Trophoblast cell (in vitro differentiated cells and primary cell): ENCODE measurements around the gene DLX2.

Experiments
- DNase-seq, 2 donors: peaks; one replicate each; pipeline ENCODE4 v3.0.0-alpha.2; 2016
- H2AFZ ChIP-seq: 2 replicates; pipeline ENCODE4 v1.6.1; 2013; ENCODE audit warnings: low read length, moderate library complexity, mild to moderate bottlenecking; ENCODE audit not compliant: insufficient read depth, poor library complexity
- H2AK5ac ChIP-seq: 2 replicates; pipeline ENCODE4 v1.6.1; 2013; ENCODE audit warnings: mild to moderate bottlenecking, low read length
- H2BK120ac ChIP-seq: 2 replicates; pipeline ENCODE4 v1.6.1; 2013; ENCODE audit warnings: low read length, mild to moderate bottlenecking, moderate library complexity; ENCODE audit not compliant: insufficient read depth, poor library complexity
- H2BK12ac ChIP-seq: 2 replicates; pipeline ENCODE4 v1.6.1; 2013; ENCODE audit warnings: mild to moderate bottlenecking, low read length, moderate library complexity
- H2BK5ac ChIP-seq: 2 replicates; pipeline ENCODE4 v1.6.1; 2013; ENCODE audit warnings: low read length, low read depth, moderate library complexity, mild to moderate bottlenecking; ENCODE audit not compliant: poor library complexity
- H3K14ac ChIP-seq: 2 replicates; pipeline ENCODE4 v1.6.1; 2013; ENCODE audit warnings: mild to moderate bottlenecking, low read length
- H3K18ac ChIP-seq: 2 replicates; pipeline ENCODE4 v1.6.1; 2013; ENCODE audit warnings: mild to moderate bottlenecking, low read length
- H3K23ac ChIP-seq: 2 replicates; pipeline ENCODE4 v1.6.1; 2013; ENCODE audit warnings: low read length
- H3K27ac ChIP-seq: 2 replicates; pipeline ENCODE4 v1.5.1; 2013; ENCODE audit warnings: low read depth, mild to moderate bottlenecking, inconsistent platforms, low read length, moderate library complexity
- H3K27me3 ChIP-seq: 2 replicates; pipeline ENCODE4 v1.6.1; 2013; ENCODE audit warnings: inconsistent platforms, mild to moderate bottlenecking, low read length, moderate library complexity; ENCODE audit not compliant: insufficient read depth
- H3K36me3 ChIP-seq, 2 experiments: 1 replicate in 1 of 2; 2 replicates in 1 of 2; pipeline ENCODE4 v1.6.1; 2013; ENCODE audit warnings: low read length in 2 of 2, mild to moderate bottlenecking in 2 of 2, moderate library complexity in 1 of 2; ENCODE audit not compliant: insufficient read depth in 2 of 2, control insufficient read depth in 1 of 2
- H3K4ac ChIP-seq: 2 replicates; pipeline ENCODE4 v1.6.1; 2013; ENCODE audit warnings: low read depth, mild to moderate bottlenecking, low read length, moderate library complexity
- H3K4me1 ChIP-seq, 2 experiments: 1 replicate in 1 of 2; 2 replicates in 1 of 2; pipeline ENCODE4 v1.6.1; 2013; ENCODE audit warnings: low read length in 2 of 2, mild to moderate bottlenecking in 2 of 2, moderate library complexity in 1 of 2; ENCODE audit not compliant: insufficient read depth in 2 of 2, control insufficient read depth in 1 of 2
- H3K4me2 ChIP-seq: 2 replicates; pipeline ENCODE4 v1.6.1; 2013; ENCODE audit warnings: inconsistent platforms, mild to moderate bottlenecking, low read length, moderate library complexity
- H3K4me3 ChIP-seq: 2 replicates; pipeline ENCODE4 v1.5.1; 2013; ENCODE audit warnings: mild to moderate bottlenecking, low read depth, low read length, inconsistent platforms
- H3K79me1 ChIP-seq: one replicate; pipeline ENCODE4 v1.6.1; 2013; ENCODE audit warnings: low read length
- H3K79me2 ChIP-seq: 2 replicates; pipeline ENCODE4 v1.6.1; 2013; ENCODE audit warnings: low read length, mild to moderate bottlenecking; ENCODE audit not compliant: control insufficient read depth, insufficient read depth, poor library complexity
- H3K9ac ChIP-seq: 2 replicates; pipeline ENCODE4 v1.6.1; 2013; ENCODE audit warnings: mild to moderate bottlenecking, low read length
- H3K9me3 ChIP-seq: 2 replicates; pipeline ENCODE4 v1.6.1; 2013; ENCODE audit warnings: low read depth, mild to moderate bottlenecking, control low read depth, inconsistent platforms, low read length; ENCODE audit not compliant: insufficient read depth
- H4K12ac ChIP-seq: 2 replicates; pipeline ENCODE4 v1.6.1; 2013; ENCODE audit warnings: low read depth, mild to moderate bottlenecking, low read length, moderate library complexity
- H4K8ac ChIP-seq: 2 replicates; pipeline ENCODE4 v1.6.1; 2013; ENCODE audit warnings: low read depth, mild to moderate bottlenecking, low read length, moderate library complexity
- H4K91ac ChIP-seq: one replicate; pipeline ENCODE4 v1.6.1; 2013; ENCODE audit warnings: low read depth, mild to moderate bottlenecking, low read length, moderate library complexity
- WGBS: extraction: QIAGEN DNeasy Blood & Tissue Kit; methylation state at CpG from one replicate; pipeline ENCODE4 v1.1.7; 2013; ENCODE audit warnings: missing lambda C conversion rate; ENCODE audit not compliant: insufficient read length, insufficient coverage; ENCODE audit errors: extremely low coverage; 5-methylcytosine and 5-hydroxymethylcytosine counted together

The DLX2 gene

DNA sequence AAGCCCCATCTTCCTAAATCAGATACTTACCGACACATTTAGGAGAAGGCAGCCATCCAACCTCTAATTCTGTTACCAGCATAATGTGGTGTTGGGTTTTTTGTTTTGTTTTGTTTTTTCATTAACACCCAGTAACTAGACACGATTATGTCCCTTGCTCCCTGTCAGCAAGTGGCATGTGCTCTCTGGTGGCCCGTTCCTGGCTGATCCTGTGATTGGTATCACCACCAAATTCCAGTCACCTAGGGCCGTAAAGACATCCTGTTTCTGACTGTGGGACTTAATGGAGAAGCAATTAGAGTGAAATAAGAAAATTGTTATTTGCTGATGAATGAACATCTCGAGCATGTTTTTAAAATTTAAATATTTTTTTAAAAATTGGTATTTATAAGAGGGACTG is 23.3 kb downstream of the DLX2 start:
- Histone ChIP-seq H3K27ac (no peak overlapping the region), H3K4ac (no peak overlapping the region), H3K27me3 (peaks cover 46% of the 10 kb centered on the region), H3K4me3 (no peak overlapping the region), H2BK5ac (no peak overlapping the region), H2AK5ac (no peak overlapping the region), H3K9ac (no peak overlapping the region), H3K79me2 (no peaks in the 10 kb centered on the region), H4K12ac (no peak overlapping the region), H4K91ac (no peak overlapping the region), H3K4me2 (no peak overlapping the region), H4K8ac (no peak overlapping the region), H2BK12ac (no peak overlapping the region), H3K18ac (no peak overlapping the region), H3K9me3 (peaks cover 5% of the 10 kb centered on the region), H3K4me1 (peaks cover 0 to 17% of the 10 kb centered on the region in 2 experiments), H3K36me3 (no peaks in the 10 kb centered on the region), H2AFZ (no peak overlapping the region), H2BK120ac (no peak overlapping the region), H3K23ac (no peak overlapping the region), H3K14ac (no peak overlapping the region), H3K79me1 (peaks cover 2% of the 10 kb centered on the region)
- no peak for DNase-seq
- 100% methylated on average over 1 of the region's 5 CpGs for WGBS

DNA sequence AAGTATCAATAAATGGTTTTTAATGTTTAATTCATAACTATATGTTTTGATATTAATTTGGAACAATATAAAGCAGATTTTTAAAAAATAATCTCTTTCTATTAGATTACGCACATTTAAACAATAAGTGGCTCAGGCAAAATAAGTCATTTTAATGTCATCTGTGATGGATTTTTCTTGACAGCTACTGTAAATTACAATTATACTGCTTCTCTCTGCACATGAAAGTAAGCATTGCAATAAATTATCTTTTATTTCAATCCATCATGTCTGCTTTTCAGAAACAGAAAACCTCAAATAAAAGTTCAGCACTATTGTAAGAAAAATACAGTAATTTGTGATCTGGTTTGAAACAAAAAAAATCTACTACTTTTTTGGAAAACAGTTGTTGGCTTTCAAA is 28.4 kb downstream of the DLX2 start:
- no peak overlapping the region for H3K14ac ChIP-seq
- no peaks in the 10 kb centered on the region for H3K9me3 ChIP-seq
- H3K18ac ChIP-seq: no peak overlapping the region
- H3K9ac ChIP-seq: no peak overlapping the region
- H2BK5ac ChIP-seq: no peak overlapping the region
- H3K4me3 ChIP-seq: no peak overlapping the region
- no peaks in the 10 kb centered on the region for H3K36me3 ChIP-seq
- H4K8ac ChIP-seq: no peak overlapping the region
- H4K91ac ChIP-seq: no peak overlapping the region
- no peak overlapping the region for H2AFZ ChIP-seq
- no peak overlapping the region for H3K4ac ChIP-seq
- H2BK120ac ChIP-seq: no peak overlapping the region
- no peaks in the 10 kb centered on the region for H3K4me1 ChIP-seq
- WGBS: no CpG with 5 or more reads among the region's 1 CpG
- H3K79me2 ChIP-seq: no peaks in the 10 kb centered on the region
- H3K4me2 ChIP-seq: no peak overlapping the region
- no peaks in the 10 kb centered on the region for H3K79me1 ChIP-seq
- no peak overlapping the region for H3K27ac ChIP-seq
- no peak overlapping the region for H2AK5ac ChIP-seq
- no peak for DNase-seq
- peaks cover 2% of the 10 kb centered on the region for H3K27me3 ChIP-seq
- no peak overlapping the region for H2BK12ac ChIP-seq
- H3K23ac ChIP-seq: no peak overlapping the region
- H4K12ac ChIP-seq: no peak overlapping the region

DNA sequence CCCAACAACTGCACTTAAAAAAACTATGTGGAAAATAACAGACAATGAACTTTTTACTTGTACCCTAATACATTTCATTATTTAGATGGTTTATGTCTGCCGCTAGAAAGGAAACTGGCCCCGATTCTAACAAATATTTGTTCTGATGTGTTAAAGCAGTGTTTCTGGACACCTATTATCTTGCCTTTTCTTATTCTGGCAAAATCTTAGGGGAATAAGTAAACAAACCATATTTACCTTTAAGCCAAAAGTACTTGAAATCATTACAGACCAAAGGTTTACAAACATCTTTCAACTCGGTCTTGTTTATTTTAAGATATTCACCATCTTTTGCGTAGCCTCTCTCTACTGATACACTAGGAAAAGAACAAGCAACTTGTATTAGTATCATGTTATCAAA is 29.2 kb downstream of the DLX2 start:
- H2BK120ac ChIP-seq: no peak overlapping the region
- H3K9me3 ChIP-seq: no peaks in the 10 kb centered on the region
- H3K27ac ChIP-seq: no peak overlapping the region
- no peak overlapping the region for H2AFZ ChIP-seq
- no peaks in the 10 kb centered on the region for H3K36me3 ChIP-seq
- H3K4me2 ChIP-seq: no peak overlapping the region
- no peak overlapping the region for H3K23ac ChIP-seq
- H3K79me2 ChIP-seq: no peaks in the 10 kb centered on the region
- no peak overlapping the region for H3K14ac ChIP-seq
- H3K4me3 ChIP-seq: no peak overlapping the region
- no peak for DNase-seq
- H2BK5ac ChIP-seq: no peak overlapping the region
- H3K4ac ChIP-seq: no peak overlapping the region
- H4K91ac ChIP-seq: no peak overlapping the region
- no peak overlapping the region for H3K18ac ChIP-seq
- H3K4me1 ChIP-seq: no peaks in the 10 kb centered on the region
- H3K9ac ChIP-seq: no peak overlapping the region
- WGBS: no CpG with 5 or more reads among the region's 4 CpGs
- H3K79me1 ChIP-seq: no peaks in the 10 kb centered on the region
- H3K27me3 ChIP-seq: no peaks in the 10 kb centered on the region
- no peak overlapping the region for H2AK5ac ChIP-seq
- H4K8ac ChIP-seq: no peak overlapping the region
- no peak overlapping the region for H4K12ac ChIP-seq
- H2BK12ac ChIP-seq: no peak overlapping the region

DNA sequence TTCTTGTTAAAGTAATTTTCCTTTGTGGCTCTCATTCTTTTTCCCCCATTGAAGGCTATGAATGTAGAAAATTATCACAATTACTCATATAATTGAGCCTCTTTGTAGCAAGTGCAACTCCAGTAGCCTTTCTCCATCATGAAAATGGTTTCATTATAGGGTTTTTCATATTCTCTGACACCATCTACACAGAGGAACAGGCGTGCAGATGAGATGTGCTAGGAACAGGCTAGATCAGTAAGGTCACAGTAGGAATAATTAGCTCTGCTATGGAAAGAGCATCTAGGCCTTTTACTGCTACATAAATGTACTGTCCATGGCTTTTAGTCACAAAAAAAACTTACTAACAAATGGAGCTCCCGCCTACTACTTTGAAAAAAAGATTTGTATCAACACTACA is 30.0 kb downstream of the DLX2 start:
- Histone ChIP-seq H3K18ac (no peak overlapping the region), H2BK120ac (no peak overlapping the region), H2AK5ac (no peak overlapping the region), H3K27ac (no peak overlapping the region), H3K27me3 (no peaks in the 10 kb centered on the region), H3K79me1 (no peaks in the 10 kb centered on the region), H3K4me3 (no peak overlapping the region), H4K91ac (no peak overlapping the region), H3K4me1 (no peaks in the 10 kb centered on the region), H3K36me3 (no peaks in the 10 kb centered on the region), H3K4me2 (no peak overlapping the region), H3K9me3 (no peaks in the 10 kb centered on the region), H3K23ac (no peak overlapping the region), H2AFZ (no peak overlapping the region), H2BK12ac (no peak overlapping the region), H3K9ac (no peak overlapping the region), H3K79me2 (no peaks in the 10 kb centered on the region), H2BK5ac (no peak overlapping the region), H4K12ac (no peak overlapping the region), H4K8ac (no peak overlapping the region), H3K4ac (no peak overlapping the region), H3K14ac (no peak overlapping the region)
- DNase-seq: no peak
- WGBS: no CpG with 5 or more reads among the region's 2 CpGs
